MM.1S (cell line): ENCODE data around the gene FRK.

Source experiments
- EZH2 ChIP-seq: fragments of 300-600 bp; sonication (generic); optimal IDR thresholded peaks from 2 replicates; pipeline ENCODE3; 2017; ENCODE audit warnings: low read depth, mild to moderate bottlenecking, antibody characterized with exemption, low read length, mixed read lengths
- EZH2phosphoT487 ChIP-seq: fragments of 300-600 bp; sonication (generic); IDR thresholded peaks from 2 replicates; pipeline ENCODE4 v1.6.1; 2018; ENCODE audit warnings: antibody characterized with exemption, low read length

DNA sequence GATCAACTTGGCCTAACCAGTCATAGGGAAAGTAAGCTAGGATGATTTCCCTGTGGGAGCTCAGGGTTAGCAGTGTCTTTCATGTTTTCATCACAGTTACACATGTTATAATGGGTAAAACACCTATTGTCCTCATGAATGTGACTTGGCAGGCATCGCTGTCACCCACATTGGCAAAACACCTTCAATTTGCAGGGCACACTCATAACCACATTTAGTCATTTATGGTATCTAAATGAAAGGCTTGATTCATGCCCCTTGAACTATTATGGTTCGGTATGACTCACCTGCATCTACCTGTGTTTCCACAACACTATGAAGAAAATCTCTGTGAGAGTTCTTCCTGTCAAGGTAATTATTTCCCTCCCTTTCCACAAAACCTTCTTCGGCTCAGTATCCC, 49.2 kb downstream of the FRK start:
- TF ChIP-seq EZH2 (no peak), EZH2phosphoT487 (no peak)
